T-helper 17 cell (primary cell): ENCODE results near the gene ABCB4. TPM values are rescaled to one million over a fixed set of nuclear protein-coding genes. Genes with fewer than 3 reads are reported as not detected.
A peak's percentile ranks its signal among the peaks of the same experiment; 100 is the strongest.

Experiments used
- ATAC-seq: fragments of 150-1000 bp; cut with Tn5 transposase; 2 replicates; pipeline ENCODE4 v1.10.0; 2021; ENCODE audit warnings: mild to moderate bottlenecking, moderate library complexity
- DNase-seq, 3 donors: peaks; one replicate each; pipeline versions ENCODE4 v3.0.0 to v3.0.0-alpha.2; 2020 to 2021
- H3K9me3 ChIP-seq: one replicate; pipeline ENCODE4 v1.7.0; 2013; ENCODE audit warnings: low read length, mild to moderate bottlenecking; ENCODE audit not compliant: control insufficient read depth, poor library complexity, severe bottlenecking
- H3K27ac Mint-ChIP-seq: one replicate; pipeline ENCODE4 v1.8.0; 2022; ENCODE audit warnings: mild to moderate bottlenecking, moderate library complexity, mixed read lengths
- H3K27me3 Mint-ChIP-seq: one replicate; pipeline ENCODE4 v1.8.0; 2022; ENCODE audit warnings: mixed read lengths
- H3K36me3 Mint-ChIP-seq: one replicate; pipeline ENCODE4 v1.8.0; 2022; ENCODE audit warnings: low read depth, mixed read lengths
- H3K4me1 Mint-ChIP-seq: one replicate; pipeline ENCODE4 v1.8.0; 2022; ENCODE audit warnings: mild to moderate bottlenecking, mixed read lengths
- H3K4me3 Mint-ChIP-seq: one replicate; pipeline ENCODE4 v1.8.0; 2022; ENCODE audit warnings: mild to moderate bottlenecking, moderate library complexity, mixed read lengths
- total RNA-seq, 4 donors: library from RNA in 2 of 4; stranded (reverse) in 2 of 4; gene quantifications; one replicate each; pipeline ENCODE4 v1.2.3 and lab custom pipeline; 2022 to 2026

Gene ABCB4
- total RNA-seq (under 1 TPM; 0.23 to 0.87 TPM), total RNA-seq (lab: John Stamatoyannopoulos, UW) (0.15 to 0.81 reads per million in 2 donors)

GRCh38 chr7:87475359-87476178, at the start of gene ABCB4:
TSS of gene ABCB4 (minus strand) at chr7:87475680. CDS start at chr7:87475465, 215 bp downstream.
- H3K27ac Mint-ChIP-seq = peak within 1 kb of the TSS; percentile 56
- H3K36me3 Mint-ChIP-seq = peaks cover 5% of the 10 kb centered on the region
- ATAC-seq (peak; percentile 22), DNase-seq (no peak)
- H3K4me1 Mint-ChIP-seq = peaks cover 10% of the 10 kb centered on the region
- H3K4me3 Mint-ChIP-seq = peak within 1 kb of the TSS; percentile 81
- H3K9me3 ChIP-seq = no peaks in the 10 kb centered on the region
- peaks cover 41% of the 10 kb centered on the region for H3K27me3 Mint-ChIP-seq

GRCh38 chr7:87518735-87519134, 43.3 kb upstream of the ABCB4 start:
- DNase-seq = no peak
- Mint-ChIP-seq H3K4me3 (no peak overlapping the region), H3K36me3 (peaks cover 10% of the 10 kb centered on the region), H3K4me1 (peaks cover 8% of the 10 kb centered on the region), H3K27me3 (no peaks in the 10 kb centered on the region), H3K27ac (no peak overlapping the region)
- H3K9me3 ChIP-seq = no peaks in the 10 kb centered on the region
- ATAC-seq = no peak

- ATAC-seq = no peak
These were observed 42.4 kb upstream of the ABCB4 start for GRCh38 chr7:87517891-87518290.

GRCh38 chr7:87517136-87517815, 41.8 kb upstream of the ABCB4 start:
- peaks cover 8% of the 10 kb centered on the region for H3K4me1 Mint-ChIP-seq
- peaks cover 14% of the 10 kb centered on the region for H3K36me3 Mint-ChIP-seq
- no peak for DNase-seq
- no peaks in the 10 kb centered on the region for H3K9me3 ChIP-seq
- peak overlapping the region; percentile 44 for H3K27ac Mint-ChIP-seq
- no peak for ATAC-seq
- H3K4me3 Mint-ChIP-seq = no peak overlapping the region
- no peaks in the 10 kb centered on the region for H3K27me3 Mint-ChIP-seq

More at GRCh38 chr7:87517891-87518290, 42.4 kb upstream of the ABCB4 start:
- Mint-ChIP-seq H3K27ac (no peak overlapping the region), H3K27me3 (no peaks in the 10 kb centered on the region), H3K36me3 (peaks cover 14% of the 10 kb centered on the region), H3K4me1 (peaks cover 8% of the 10 kb centered on the region), H3K4me3 (no peak overlapping the region)
- no peak for DNase-seq
- no peaks in the 10 kb centered on the region for H3K9me3 ChIP-seq

- no peak overlapping the region for H3K27ac Mint-ChIP-seq
- ATAC-seq (no peak), DNase-seq (no peak)
- H3K4me1 Mint-ChIP-seq = peaks cover 14% of the 10 kb centered on the region
- H3K9me3 ChIP-seq = no peaks in the 10 kb centered on the region
- no peaks in the 10 kb centered on the region for H3K27me3 Mint-ChIP-seq
- peaks cover 14% of the 10 kb centered on the region for H3K36me3 Mint-ChIP-seq
- H3K4me3 Mint-ChIP-seq = no peak overlapping the region
These were observed 38.4 kb upstream of the ABCB4 start for GRCh38 chr7:87513735-87514335.

GRCh38 chr7:87512906-87513305, 37.4 kb upstream of the ABCB4 start:
- no peak overlapping the region for H3K4me3 Mint-ChIP-seq
- ATAC-seq (no peak), DNase-seq (no peak)
- no peaks in the 10 kb centered on the region for H3K9me3 ChIP-seq
- H3K27ac Mint-ChIP-seq = no peak overlapping the region
- peaks cover 14% of the 10 kb centered on the region for H3K36me3 Mint-ChIP-seq
- H3K4me1 Mint-ChIP-seq = peaks cover 14% of the 10 kb centered on the region
- no peaks in the 10 kb centered on the region for H3K27me3 Mint-ChIP-seq

- DNase-seq (no peak), ATAC-seq (no peak)
- Mint-ChIP-seq H3K4me1 (peaks cover 10% of the 10 kb centered on the region), H3K36me3 (peaks cover 12% of the 10 kb centered on the region), H3K27me3 (no peaks in the 10 kb centered on the region), H3K4me3 (no peak overlapping the region), H3K27ac (no peak overlapping the region)
- no peaks in the 10 kb centered on the region for H3K9me3 ChIP-seq
These were observed 36.0 kb upstream of the ABCB4 start for GRCh38 chr7:87511510-87511909.

GRCh38 chr7:87510411-87510875, 35.0 kb upstream of the ABCB4 start:
- H3K4me3 Mint-ChIP-seq = no peak overlapping the region
- ATAC-seq (no peak), DNase-seq (no peak)
- no peaks in the 10 kb centered on the region for H3K27me3 Mint-ChIP-seq
- peaks cover 14% of the 10 kb centered on the region for H3K4me1 Mint-ChIP-seq
- H3K27ac Mint-ChIP-seq = no peak overlapping the region
- H3K36me3 Mint-ChIP-seq = peaks cover 12% of the 10 kb centered on the region
- H3K9me3 ChIP-seq = no peaks in the 10 kb centered on the region

GRCh38 chr7:87507446-87507845, 32.0 kb upstream of the ABCB4 start:
- Mint-ChIP-seq H3K4me3 (no peak overlapping the region), H3K27ac (no peak overlapping the region), H3K36me3 (no peaks in the 10 kb centered on the region), H3K4me1 (peaks cover 9% of the 10 kb centered on the region), H3K27me3 (no peaks in the 10 kb centered on the region)
- ATAC-seq (no peak), DNase-seq (no peak)
- H3K9me3 ChIP-seq = no peaks in the 10 kb centered on the region

GRCh38 chr7:87506246-87507180, 31.0 kb upstream of the ABCB4 start:
- Mint-ChIP-seq H3K36me3 (no peaks in the 10 kb centered on the region), H3K27me3 (no peaks in the 10 kb centered on the region), H3K27ac (no peak overlapping the region), H3K4me1 (peaks cover 9% of the 10 kb centered on the region), H3K4me3 (no peak overlapping the region)
- no peaks in the 10 kb centered on the region for H3K9me3 ChIP-seq
- no peak for DNase-seq
- ATAC-seq = no peak

GRCh38 chr7:87505557-87506245, 30.2 kb upstream of the ABCB4 start:
- ATAC-seq (no peak), DNase-seq (no peak)
- H3K36me3 Mint-ChIP-seq = peaks cover 3% of the 10 kb centered on the region
- no peaks in the 10 kb centered on the region for H3K9me3 ChIP-seq
- H3K4me1 Mint-ChIP-seq = peaks cover 7% of the 10 kb centered on the region
- H3K27ac Mint-ChIP-seq = no peak overlapping the region
- H3K27me3 Mint-ChIP-seq = no peaks in the 10 kb centered on the region
- H3K4me3 Mint-ChIP-seq = no peak overlapping the region

GRCh38 chr7:87505122-87505521, 29.6 kb upstream of the ABCB4 start:
- H3K9me3 ChIP-seq = no peaks in the 10 kb centered on the region
- Mint-ChIP-seq H3K27me3 (no peaks in the 10 kb centered on the region), H3K4me1 (peaks cover 6% of the 10 kb centered on the region), H3K36me3 (peaks cover 3% of the 10 kb centered on the region), H3K27ac (no peak overlapping the region), H3K4me3 (no peak overlapping the region)
- no peak for ATAC-seq
- no peak for DNase-seq
